ENCODE data around the gene SH3PXD2A.
"Not testable (repeated sequence)": the region's sequence is repeated elsewhere in the genome, so short reads cannot be mapped to it uniquely, and the experiment has no call there.

SH3PXD2A gene

DNA sequence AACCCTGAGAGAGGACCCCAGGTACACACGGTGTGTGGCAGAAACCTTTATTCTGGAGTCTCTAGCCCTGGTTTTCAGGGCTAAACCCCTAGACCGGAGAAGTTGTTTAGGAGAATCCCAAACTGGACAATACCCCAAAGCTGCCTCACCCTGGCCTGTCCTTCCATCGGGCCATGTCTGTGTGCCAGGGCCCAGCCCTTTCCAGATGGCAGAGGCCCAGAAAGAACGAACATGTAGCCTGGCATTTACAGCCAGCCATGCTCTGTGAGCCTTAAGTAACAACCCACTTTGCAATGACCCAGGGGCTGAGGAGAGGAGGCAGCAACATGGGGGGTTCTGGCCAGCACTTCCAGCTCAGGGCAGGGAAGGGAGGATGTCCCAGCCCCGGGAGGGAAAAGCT lies 219.8 kb downstream of the SH3PXD2A start:
- no peak for DNase-seq
- in situ Hi-C loops (cut with MboI; ENCODE audit: low pct_unique_long_range_greater_than_20kb, low sequenced_read_pairs): no loop called here

DNA sequence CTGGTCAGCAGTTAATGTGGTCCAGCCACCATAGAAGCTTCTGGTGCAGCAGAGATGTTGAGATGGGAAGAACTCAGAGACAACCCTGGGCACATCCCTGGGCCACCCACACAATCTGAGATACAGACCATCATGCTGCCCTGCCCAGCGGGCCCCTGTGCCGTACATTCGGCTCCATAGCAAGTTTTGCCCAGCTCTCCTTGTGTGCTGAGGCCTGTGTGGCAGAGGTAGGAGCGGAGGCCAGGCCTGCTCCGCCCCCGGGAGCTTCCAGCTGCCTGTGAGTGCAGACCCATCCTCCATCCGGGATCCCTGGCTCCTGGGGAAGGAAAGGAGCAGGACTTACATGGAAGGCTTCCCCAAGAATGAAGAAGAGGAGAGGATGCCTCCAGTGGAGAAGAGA lies 221.5 kb downstream of the SH3PXD2A start:
- no peak for DNase-seq
- in situ Hi-C loops (cut with MboI; ENCODE audit: low pct_unique_long_range_greater_than_20kb, low sequenced_read_pairs): no loop called here

DNA sequence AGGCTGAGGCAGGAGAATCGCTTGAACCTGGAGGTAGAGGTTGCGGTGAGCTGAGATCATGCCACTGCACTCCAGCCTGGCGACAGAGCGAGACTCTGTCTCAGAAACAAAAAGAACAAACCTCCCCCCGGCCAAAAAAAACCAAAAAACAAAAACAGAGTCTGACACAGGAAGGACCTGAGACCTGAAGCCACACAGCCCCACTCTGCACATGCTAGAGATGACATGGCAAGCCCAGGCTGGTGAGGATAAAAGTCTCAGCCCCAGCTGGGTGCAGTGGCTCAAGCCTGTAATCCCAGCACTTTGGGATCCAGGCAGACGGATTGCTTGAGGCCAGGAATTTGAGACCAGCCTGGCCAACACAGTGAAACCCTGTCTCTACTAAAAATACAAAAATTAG lies 222.5 kb downstream of the SH3PXD2A start:
- DNase-seq; in situ Hi-C loops (cut with MboI; ENCODE audit: low pct_unique_long_range_greater_than_20kb, low sequenced_read_pairs): not testable (repeated sequence)

DNA sequence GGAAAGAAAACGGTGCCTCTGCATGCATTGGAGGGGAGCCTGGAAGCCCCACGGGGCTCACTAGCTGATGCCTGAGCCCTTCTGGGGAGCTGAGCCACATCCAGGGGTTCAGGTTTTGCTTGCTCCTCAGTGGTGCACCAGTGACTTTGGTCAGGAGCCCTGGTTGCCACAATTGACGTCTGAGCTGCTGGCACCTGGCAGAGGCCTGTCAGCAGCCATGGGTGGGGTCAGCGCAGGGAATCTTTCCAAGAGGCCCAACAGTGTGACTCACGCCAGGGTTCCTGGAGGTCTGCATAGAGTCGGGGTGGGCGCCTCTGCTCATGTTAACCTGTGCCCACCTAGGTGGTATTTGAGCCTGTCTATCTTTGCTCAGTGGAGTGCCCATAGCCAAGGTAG lies 223.1 kb downstream of the SH3PXD2A start:
- DNase-seq: no peak
- in situ Hi-C loops (cut with MboI; ENCODE audit: low pct_unique_long_range_greater_than_20kb, low sequenced_read_pairs): no loop called here

DNA sequence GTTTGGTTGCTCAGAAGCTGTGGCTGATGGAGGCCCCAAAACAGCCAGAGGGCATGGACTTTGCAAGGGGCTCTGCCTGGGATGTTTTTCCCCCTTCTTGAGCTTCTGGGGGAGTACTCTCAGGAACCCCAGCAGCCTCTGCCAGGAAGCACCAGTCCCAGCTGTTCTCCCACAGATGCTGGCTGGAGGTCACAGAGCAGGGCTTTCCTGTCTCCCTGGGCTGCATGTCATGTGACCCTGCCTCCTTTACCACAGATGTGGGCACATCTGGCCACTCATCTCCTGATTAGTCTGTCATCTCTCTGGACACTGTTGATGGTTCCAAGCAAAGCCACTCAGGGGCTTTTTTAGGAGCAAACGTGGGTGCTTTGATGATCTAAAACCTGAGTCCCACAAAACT lies 225.2 kb downstream of the SH3PXD2A start:
- DNase-seq: no peak
- in situ Hi-C loops (cut with MboI; ENCODE audit: low pct_unique_long_range_greater_than_20kb, low sequenced_read_pairs): no loop called here

DNA sequence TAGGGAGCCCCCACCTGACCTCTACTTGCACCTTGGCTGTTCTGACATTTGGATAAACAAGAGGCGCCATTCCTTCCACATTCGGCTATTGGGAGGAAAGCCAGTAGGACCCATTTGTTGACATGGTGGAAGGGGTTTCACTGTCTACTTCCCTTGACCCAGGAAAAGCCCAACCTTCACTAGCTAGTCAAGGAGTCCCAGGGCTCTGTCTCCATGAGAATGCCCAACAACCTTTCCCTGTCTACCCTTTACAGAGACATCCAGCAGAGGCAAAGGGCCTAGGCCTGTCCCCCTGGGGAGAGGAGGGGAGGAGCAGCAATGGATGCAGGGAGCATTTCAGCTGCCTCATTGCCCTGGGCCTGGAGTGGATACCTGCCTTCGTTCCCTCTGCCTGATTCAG lies 225.8 kb downstream of the SH3PXD2A start:
- DNase-seq: no peak
- in situ Hi-C loops (cut with MboI; ENCODE audit: low pct_unique_long_range_greater_than_20kb, low sequenced_read_pairs): no loop called here

DNA sequence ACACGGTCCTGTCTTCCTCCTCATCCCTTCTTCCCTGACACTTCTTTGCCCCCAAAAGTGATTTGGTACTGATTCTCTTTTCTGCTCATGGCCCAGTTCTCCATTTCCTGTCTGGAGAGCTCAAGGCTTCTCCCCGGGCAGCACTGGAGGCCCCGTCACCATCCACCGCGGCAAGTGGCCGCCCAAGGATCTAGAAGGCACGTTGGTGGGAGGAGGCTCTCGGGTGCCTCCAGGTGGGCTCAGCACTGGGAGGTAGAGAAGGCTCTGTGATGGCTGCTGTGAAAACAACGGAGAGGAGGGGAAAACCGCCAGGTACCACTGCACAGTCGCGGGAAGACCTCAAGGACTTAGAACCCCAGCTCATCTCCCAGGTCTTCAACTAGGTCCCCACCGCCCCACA lies 227.5 kb downstream of the SH3PXD2A start:
- no peak for DNase-seq
- in situ Hi-C loops (cut with MboI; ENCODE audit: low pct_unique_long_range_greater_than_20kb, low sequenced_read_pairs): no loop called here

DNA sequence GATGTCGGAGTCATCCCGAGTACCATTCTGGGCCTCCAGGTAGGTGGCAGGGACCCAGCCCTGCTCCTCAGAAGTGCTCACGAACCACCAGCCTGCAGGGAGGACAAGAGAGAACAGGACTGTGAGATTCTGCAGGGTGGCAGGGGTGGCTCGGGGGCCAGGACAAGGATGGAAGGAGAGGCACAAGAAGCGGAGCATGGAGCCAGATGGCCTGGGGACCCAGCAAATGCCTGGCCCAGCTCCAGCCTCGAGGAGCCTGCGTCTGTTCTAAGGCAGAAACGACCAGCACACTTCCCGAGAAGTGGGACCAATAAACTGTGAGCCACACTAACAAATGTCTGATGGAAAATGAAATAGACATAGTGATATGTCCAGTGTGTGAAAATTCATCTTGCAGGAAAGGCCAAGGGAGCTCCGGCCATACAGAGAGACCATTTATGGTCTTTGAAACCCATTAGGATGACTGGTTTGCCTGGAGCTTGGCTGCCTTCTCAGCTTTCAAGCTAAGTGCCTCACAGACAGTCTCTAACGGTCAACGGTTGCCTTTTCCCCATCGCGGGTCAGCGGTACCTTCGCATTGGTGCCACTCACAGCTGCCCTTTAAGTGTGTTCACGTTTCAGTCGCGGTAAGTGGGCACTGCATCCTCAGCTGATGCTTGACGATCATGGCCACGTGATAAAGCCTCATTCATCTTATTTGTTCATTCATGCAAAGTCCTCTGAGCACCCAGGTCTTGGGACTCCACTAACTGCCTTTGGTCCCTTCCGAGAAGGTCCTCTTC lies 228.1 kb downstream of the SH3PXD2A start:
- DNase-seq: no peak
- in situ Hi-C loops (cut with MboI; ENCODE audit: low pct_unique_long_range_greater_than_20kb, low sequenced_read_pairs): no loop called here

DNA sequence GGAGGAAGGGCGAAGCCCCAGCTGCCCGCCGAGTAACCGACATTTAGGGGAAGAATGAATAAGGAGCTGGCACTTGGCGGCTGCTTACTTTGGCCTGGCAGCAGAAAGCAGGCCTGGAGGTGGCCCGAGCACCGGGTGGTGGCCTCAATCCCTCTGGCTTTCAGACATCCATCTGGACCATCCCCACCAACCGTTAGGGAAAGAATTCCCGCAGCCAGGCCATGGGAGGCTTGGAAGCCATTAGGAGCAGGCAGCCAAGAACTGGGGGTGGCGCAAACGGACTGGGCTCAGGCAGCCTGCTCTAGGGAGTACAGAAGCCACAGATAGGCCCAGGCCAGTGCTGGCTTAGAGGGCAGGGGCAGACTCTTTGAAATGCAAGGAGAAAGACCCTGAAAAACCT lies 229.2 kb downstream of the SH3PXD2A start:
- in situ Hi-C loops (cut with MboI; ENCODE audit: low pct_unique_long_range_greater_than_20kb, low sequenced_read_pairs): no loop called here
- no peak for DNase-seq

DNA sequence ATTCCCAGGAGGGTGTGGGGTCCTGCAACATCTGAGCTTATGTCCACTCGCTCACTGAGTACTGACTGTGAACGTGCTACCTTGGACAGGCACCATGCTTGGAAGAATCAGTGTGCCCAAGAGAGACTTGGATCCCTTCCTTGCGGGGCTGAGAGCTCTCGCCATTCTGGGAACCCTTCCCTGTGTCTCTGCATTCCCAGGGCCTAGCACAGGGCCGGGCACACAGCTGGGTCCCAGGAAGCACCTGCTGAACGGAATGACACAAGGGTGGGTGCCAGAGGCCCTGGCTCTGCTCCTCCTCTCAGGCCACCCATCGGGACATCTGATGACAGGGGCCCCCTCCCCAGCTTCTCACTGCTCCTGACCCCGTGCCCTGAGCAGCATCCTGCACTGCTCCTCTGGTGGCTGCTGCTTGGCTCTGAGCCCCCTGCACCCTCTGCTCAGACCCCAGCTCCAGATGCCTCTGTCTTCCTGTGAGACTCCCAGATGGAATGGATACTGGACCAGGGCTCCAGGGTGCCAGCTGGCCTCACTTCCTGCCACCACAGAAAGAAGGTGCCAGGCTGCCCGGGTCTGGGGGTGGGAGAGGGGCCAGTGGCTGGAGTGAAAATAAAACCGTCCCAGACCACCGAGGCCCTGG lies 232.3 kb downstream of the SH3PXD2A start:
- in situ Hi-C loops (cut with MboI; ENCODE audit: low pct_unique_long_range_greater_than_20kb, low sequenced_read_pairs): no loop called here
- DNase-seq: no peak

DNA sequence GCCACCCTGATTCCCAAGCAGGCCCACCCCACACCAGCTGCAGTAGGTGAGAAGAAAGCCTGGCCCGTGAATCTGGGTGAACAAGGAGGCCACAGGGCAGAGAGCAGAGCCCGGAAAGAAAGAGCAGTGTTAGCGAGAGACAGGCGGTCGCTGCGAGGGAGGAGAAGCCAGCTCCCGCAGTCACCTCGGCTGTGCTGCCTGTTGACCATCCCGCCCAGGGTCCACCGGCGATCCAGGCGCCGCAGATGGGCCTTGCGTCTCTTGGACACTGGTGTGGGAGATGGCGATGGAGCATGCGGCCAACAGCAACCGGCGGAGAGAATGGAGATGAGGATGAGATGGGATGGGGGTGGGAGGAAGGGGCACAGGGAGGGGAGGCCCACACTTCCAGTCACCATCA lies 233.1 kb downstream of the SH3PXD2A start:
- in situ Hi-C loops (cut with MboI; ENCODE audit: low pct_unique_long_range_greater_than_20kb, low sequenced_read_pairs): no loop called here
- DNase-seq: no peak

DNA sequence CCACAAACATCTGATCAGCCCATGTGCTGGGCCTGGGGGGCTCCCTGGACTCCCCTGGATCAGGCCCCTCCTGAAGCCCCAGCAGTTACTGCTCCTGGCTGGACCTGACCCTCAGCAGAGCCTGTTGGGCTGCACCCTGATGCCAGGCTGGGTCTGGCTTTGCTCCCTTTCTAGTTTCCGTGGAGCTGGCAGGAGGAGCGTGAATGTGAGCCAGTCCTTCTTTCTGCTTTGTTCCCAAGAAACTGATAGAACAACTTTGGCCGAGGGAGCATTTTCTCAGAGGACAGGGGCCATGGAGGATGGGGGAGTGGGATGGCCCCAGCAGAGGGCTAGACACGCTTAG lies 233.6 kb downstream of the SH3PXD2A start:
- in situ Hi-C loops (cut with MboI; ENCODE audit: low pct_unique_long_range_greater_than_20kb, low sequenced_read_pairs): no loop called here
- no peak for DNase-seq

DNA sequence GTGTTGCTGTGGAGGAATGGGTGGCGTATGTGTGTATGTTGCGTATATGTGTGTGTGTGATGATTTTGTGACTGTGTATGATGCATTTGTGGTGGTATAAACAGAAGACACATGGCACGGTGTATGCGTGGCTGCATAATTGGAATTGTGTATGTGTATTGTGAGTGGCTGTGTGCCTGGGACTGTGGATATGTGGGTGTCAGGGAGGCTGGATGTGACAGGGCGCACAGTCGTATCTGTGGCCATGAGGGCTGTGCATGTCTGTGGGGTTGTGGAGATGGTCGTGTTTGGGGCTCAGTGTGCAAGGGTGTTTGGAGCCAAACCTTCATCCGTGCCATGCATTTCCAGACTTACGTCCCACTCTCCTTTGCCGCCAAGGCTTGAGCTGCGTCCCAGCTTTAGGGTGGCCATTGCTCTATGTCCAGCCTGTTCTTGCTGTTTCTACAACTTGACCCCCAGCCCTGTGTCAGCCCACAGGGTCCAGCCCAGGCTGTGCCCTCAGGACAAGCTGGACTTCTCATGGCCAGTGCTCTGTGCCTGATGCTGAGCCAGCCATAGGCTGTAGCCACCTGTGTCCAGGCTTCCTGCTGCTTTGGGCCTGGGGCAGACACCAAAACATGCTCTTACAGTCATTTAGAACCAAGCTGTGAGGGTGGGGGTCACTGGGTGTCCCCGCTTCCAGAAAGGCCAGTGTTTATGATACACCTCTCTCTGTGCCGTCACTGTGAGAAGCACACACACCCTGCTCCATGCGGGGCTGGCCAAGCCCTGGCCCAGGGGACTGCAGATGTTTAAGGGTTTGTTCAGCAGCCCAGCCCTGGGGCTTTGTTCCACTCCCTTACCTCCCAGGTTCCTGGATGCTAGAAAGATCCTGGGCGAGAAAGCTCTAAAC lies 234.2 kb downstream of the SH3PXD2A start:
- in situ Hi-C loops (cut with MboI; ENCODE audit: low pct_unique_long_range_greater_than_20kb, low sequenced_read_pairs): no loop called here
- no peak for DNase-seq

DNA sequence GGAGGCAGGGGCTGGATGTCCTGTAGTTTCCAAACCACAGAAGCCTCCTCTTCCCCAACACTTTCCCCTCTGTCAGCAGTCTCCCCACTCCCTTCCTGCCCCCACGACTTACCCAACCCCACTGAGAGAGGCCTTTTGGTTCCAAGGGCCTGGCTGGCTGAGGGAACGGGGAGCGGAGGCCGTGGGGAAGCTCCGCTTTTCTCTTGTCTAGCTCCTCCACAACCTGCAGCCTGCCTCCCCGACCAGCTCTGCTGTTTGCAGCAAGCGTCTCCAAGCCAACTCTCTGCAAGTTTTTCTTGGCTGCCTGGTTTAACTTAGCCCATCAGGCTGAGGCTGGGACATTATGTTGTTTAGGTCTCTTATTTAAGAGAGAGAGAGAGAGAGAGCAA lies 235.0 kb downstream of the SH3PXD2A start:
- in situ Hi-C loops (cut with MboI; ENCODE audit: low pct_unique_long_range_greater_than_20kb, low sequenced_read_pairs): no loop called here
- no peak for DNase-seq

DNA sequence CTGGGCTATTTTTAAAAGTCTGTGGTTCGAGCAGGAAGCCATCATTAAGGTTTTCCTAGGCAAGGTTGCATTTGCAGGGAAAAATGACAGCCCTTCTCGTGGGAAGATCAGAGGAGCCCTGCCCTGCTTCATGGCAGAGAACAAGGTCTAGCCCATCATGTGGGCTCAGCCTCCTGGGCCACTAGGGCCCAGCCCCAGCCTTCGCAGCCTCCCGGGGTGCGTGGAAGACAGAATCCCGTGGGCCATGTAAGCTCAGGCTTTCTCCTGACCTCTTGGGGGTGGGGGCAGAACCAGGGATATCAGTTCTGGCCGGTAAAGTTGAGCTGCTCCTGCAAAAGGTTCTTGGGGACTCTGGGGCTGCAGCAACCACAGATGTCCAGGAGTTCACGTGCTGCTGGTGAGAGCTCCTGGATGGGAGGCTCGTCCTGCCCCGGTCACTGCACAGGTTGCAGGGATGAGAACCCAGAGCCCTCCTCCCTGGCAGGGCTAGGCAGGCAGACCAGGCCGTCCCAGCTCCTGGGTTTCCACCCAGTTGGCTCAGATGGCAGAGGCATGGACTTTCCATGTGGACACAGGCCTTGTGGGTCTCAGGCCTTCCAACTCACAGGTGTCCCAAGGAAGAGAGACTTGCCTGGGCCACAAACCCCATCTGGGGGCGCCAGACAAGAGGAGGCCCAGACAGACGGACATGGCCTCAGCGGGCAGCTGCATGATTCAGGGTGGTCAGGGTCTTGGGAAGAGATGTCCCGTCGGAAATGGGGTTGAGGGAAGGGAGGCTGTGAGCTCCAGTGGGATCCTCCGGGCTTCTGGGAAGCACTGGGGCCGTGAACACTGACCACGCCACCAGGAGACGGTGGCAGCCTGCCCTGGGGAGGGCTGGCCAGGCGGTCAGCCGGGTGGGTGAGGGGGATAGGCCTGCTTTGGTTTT lies 235.7 kb downstream of the SH3PXD2A start:
- DNase-seq: no peak
- in situ Hi-C loops (cut with MboI; ENCODE audit: low pct_unique_long_range_greater_than_20kb, low sequenced_read_pairs): no loop called here

DNA sequence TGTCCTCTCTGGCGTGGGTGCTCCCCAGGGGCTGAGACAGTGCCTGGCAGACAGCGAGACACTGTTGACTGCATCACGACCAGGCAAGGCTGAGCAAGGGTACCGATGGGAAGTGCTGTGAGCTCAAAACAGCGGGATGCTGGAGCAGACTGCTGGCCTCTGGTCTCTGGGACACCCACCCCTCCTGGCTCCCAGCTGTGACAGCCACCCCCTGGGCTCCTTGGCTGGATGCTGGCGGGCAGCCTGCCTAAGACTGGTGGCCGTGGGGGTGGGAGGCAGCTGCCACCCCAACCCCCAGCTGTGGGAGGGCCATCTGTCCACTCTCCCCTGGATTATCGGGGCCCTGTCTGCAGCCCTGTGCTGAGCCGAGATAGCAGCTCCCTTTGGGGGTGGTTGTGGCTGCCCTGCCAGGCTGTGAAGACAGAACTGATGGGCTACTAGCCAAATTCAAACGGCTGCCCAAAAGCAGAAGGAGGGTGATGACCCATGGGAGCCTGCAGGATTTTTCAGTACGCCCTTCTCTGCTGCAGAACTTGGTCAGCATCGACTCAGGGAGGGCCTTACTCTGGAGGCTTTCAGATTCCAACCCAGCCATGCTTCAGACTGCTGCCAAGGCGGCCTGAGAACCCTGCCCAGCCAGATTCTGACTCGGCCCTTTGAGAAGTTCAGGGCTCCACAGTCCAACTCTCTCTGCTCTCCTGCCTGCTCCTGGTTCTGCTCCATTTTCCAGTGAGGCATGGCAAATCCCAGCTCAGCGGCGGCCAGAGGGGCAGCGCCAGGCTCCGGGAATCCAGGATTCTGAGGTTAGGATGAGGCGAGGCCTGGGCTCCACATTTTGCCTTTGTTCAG lies 236.6 kb downstream of the SH3PXD2A start:
- no peak for DNase-seq
- in situ Hi-C loops (cut with MboI; ENCODE audit: low pct_unique_long_range_greater_than_20kb, low sequenced_read_pairs): no loop called here

DNA sequence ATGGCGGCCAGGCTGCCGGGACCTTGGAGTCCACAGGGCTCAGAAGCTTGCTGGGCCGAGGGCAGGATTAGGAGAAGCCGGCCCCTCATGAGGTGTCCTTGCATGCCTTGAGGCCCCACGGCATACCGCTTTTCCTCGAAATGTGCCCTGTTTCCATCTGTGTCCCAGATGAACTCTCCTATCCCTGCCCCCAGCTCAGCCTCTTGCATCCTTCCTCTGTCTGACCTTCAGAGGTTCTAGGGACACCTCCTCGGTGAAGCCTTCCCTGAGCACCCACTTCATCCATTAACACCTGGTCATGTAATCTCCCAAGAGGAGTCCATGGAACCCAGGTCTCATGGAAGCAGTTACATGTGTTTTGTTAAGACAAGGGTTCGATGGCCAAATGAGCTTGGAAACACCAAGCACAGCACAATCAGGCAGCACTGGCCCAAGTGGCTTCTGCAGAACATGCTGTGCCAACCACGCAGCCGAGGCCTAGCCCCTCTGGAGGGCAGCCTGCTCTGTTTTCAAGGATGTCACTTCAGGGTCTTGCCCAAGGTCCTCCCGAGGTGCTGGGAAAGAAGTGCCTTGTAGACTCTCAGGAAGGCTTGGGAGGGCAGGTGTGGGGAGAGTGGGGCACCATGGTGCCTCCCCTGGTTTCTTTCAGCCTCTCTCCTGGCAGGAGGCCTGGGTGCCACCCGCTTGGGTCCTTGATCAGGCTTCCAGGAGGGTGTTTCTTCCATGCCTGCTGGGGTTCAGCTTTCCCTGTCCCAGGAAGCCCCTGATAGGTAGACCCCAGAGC lies 237.6 kb downstream of the SH3PXD2A start:
- in situ Hi-C loops (cut with MboI; ENCODE audit: low pct_unique_long_range_greater_than_20kb, low sequenced_read_pairs): no loop called here

More for the DNA sequence above, 237.6 kb downstream of the SH3PXD2A start:
- no peak for DNase-seq

Data from KBM-7 (cell line).